Fibroblast of skin of right biceps (primary cell): ENCODE results near the gene SLC12A2.

Source experiments
- DNase-seq: peaks from one replicate; pipeline ENCODE4 v3.0.0-alpha.2; 2013

The SLC12A2 gene

GRCh38 chr5:128172102-128172501, 88.5 kb downstream of the SLC12A2 start:
- no peak for DNase-seq

- peak; percentile 66 for DNase-seq
Observed at GRCh38 chr5:128174951-128175350, 91.4 kb downstream of the SLC12A2 start.

GRCh38 chr5:128192368-128192767, 108.8 kb downstream of the SLC12A2 start:
- no peak for DNase-seq

GRCh38 chr5:128193665-128194390, 110.3 kb downstream of the SLC12A2 start:
- DNase-seq = no peak

GRCh38 chr5:128195316-128195715, 111.8 kb downstream of the SLC12A2 start:
- no peak for DNase-seq

- no peak for DNase-seq
Observed at GRCh38 chr5:128196080-128196479, 112.5 kb downstream of the SLC12A2 start.

GRCh38 chr5:128196791-128197190, 113.2 kb downstream of the SLC12A2 start:
- peak; percentile 34 for DNase-seq

- no peak for DNase-seq
Observed at GRCh38 chr5:128197896-128198522, 114.4 kb downstream of the SLC12A2 start.

- peak; percentile 26 for DNase-seq
Observed at GRCh38 chr5:128199104-128199503, 115.5 kb downstream of the SLC12A2 start.

- no peak for DNase-seq
Observed at GRCh38 chr5:128199611-128200010, 116.0 kb downstream of the SLC12A2 start.

GRCh38 chr5:128201065-128201926, 117.7 kb downstream of the SLC12A2 start:
- peak; percentile 60 for DNase-seq

- DNase-seq = no peak
Observed at GRCh38 chr5:128202320-128202719, 118.8 kb downstream of the SLC12A2 start.

- DNase-seq = no peak
Observed at GRCh38 chr5:128208436-128208835, 124.9 kb downstream of the SLC12A2 start.

- DNase-seq = no peak
Observed at GRCh38 chr5:128212191-128212806, 128.7 kb downstream of the SLC12A2 start.

- peak; percentile 66 for DNase-seq
Observed at GRCh38 chr5:128213340-128213739, 129.8 kb downstream of the SLC12A2 start.

- DNase-seq = no peak
Observed at GRCh38 chr5:128213833-128214232, 130.3 kb downstream of the SLC12A2 start.

GRCh38 chr5:128216285-128216684, 132.7 kb downstream of the SLC12A2 start:
- DNase-seq = no peak

GRCh38 chr5:128216860-128217531, 133.4 kb downstream of the SLC12A2 start:
- DNase-seq = peak; percentile 84

- no peak for DNase-seq
Observed at GRCh38 chr5:128220841-128221240, 137.3 kb downstream of the SLC12A2 start.

GRCh38 chr5:128224336-128224735, 140.8 kb downstream of the SLC12A2 start:
- no peak for DNase-seq

- DNase-seq = no peak
Observed at GRCh38 chr5:128225245-128226030, 141.9 kb downstream of the SLC12A2 start.

- peak; percentile 90 for DNase-seq
Observed at GRCh38 chr5:128228008-128228407, 144.4 kb downstream of the SLC12A2 start.
